ENCODE results near the gene PRLR.

Gene PRLR

GRCh38 chr5:35160486-35161116, 69.7 kb downstream of the PRLR start:
- Histone ChIP-seq H3K4me1 (ENCODE audit: control insufficient read depth, insufficient read depth, low read length) (peaks cover 19% of the 10 kb centered on the region), H3K9me3 (ENCODE audit: control insufficient read depth, insufficient read depth, low read depth, low read length) (no peaks in the 10 kb centered on the region), H3K36me3 (ENCODE audit: control insufficient read depth, insufficient read depth, low read length) (no peaks in the 10 kb centered on the region), H3K27ac (ENCODE audit: low read depth, low read length) (no peak overlapping the region), H3K9ac (ENCODE audit: low read length) (no peak overlapping the region), H3K27me3 (ENCODE audit: control insufficient read depth, insufficient read depth, low read length) (no peaks in the 10 kb centered on the region), H3K4me3 (ENCODE audit: low read depth, low read length) (no peak overlapping the region)

GRCh38 chr5:35159370-35159742, 70.9 kb downstream of the PRLR start:
- Histone ChIP-seq H3K27ac (ENCODE audit: low read depth, low read length) (peak overlapping the region; percentile 8; the same call in 1 of the 2 replicates), H3K4me1 (ENCODE audit: control insufficient read depth, insufficient read depth, low read length) (peaks cover 22% of the 10 kb centered on the region), H3K4me3 (ENCODE audit: low read depth, low read length) (no peak overlapping the region), H3K27me3 (ENCODE audit: control insufficient read depth, insufficient read depth, low read length) (no peaks in the 10 kb centered on the region), H3K36me3 (ENCODE audit: control insufficient read depth, insufficient read depth, low read length) (no peaks in the 10 kb centered on the region), H3K9ac (ENCODE audit: low read length) (no peak overlapping the region), H3K9me3 (ENCODE audit: control insufficient read depth, insufficient read depth, low read depth, low read length) (no peaks in the 10 kb centered on the region)

GRCh38 chr5:35158622-35159369, 71.5 kb downstream of the PRLR start:
- Histone ChIP-seq H3K4me1 (ENCODE audit: control insufficient read depth, insufficient read depth, low read length) (peaks cover 22% of the 10 kb centered on the region), H3K27ac (ENCODE audit: low read depth, low read length) (no peak overlapping the region; the same call in 1 of the 2 replicates), H3K9me3 (ENCODE audit: control insufficient read depth, insufficient read depth, low read depth, low read length) (no peaks in the 10 kb centered on the region)

DNA sequence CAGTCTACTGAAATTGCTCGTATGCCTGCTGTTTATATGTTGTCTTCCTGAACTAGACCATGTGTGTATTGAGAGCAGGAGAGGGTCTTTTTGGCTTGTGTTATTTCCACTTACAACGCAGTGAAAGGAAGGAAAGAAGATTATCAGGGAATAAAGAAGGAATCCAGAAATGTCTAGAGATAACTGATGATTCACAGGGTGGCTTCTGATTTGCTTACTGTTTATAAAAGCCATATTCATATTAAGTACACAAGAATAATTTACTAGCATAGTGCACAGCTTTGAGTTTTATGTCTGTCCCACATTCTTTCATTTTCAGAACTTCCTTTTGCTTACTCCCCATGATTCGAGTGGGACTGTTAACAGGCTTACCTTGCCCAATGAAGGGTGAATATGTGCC, 72.1 kb downstream of the PRLR start:
- H3K9me3 ChIP-seq (ENCODE audit: control insufficient read depth, insufficient read depth, low read depth, low read length) = no peaks in the 10 kb centered on the region
- H3K27me3 ChIP-seq (ENCODE audit: control insufficient read depth, insufficient read depth, low read length) = no peaks in the 10 kb centered on the region
- H3K9ac ChIP-seq (ENCODE audit: low read length) = no peak overlapping the region
- peaks cover 20% of the 10 kb centered on the region for H3K4me1 ChIP-seq (ENCODE audit: control insufficient read depth, insufficient read depth, low read length)
- no peak overlapping the region; the same call in 1 of the 2 replicates for H3K27ac ChIP-seq (ENCODE audit: low read depth, low read length)
- H3K36me3 ChIP-seq (ENCODE audit: control insufficient read depth, insufficient read depth, low read length) = no peaks in the 10 kb centered on the region
- no peak overlapping the region for H3K4me3 ChIP-seq (ENCODE audit: low read depth, low read length)

More at GRCh38 chr5:35158622-35159369, 71.5 kb downstream of the PRLR start:
- Histone ChIP-seq H3K4me3 (ENCODE audit: low read depth, low read length) (no peak overlapping the region), H3K27me3 (ENCODE audit: control insufficient read depth, insufficient read depth, low read length) (no peaks in the 10 kb centered on the region), H3K36me3 (ENCODE audit: control insufficient read depth, insufficient read depth, low read length) (no peaks in the 10 kb centered on the region), H3K9ac (ENCODE audit: low read length) (no peak overlapping the region)

- no peak overlapping the region for H3K9ac ChIP-seq (ENCODE audit: low read length)
- no peaks in the 10 kb centered on the region for H3K9me3 ChIP-seq (ENCODE audit: control insufficient read depth, insufficient read depth, low read depth, low read length)
- no peak overlapping the region for H3K4me3 ChIP-seq (ENCODE audit: low read depth, low read length)
- no peaks in the 10 kb centered on the region for H3K27me3 ChIP-seq (ENCODE audit: control insufficient read depth, insufficient read depth, low read length)
- peaks cover 12% of the 10 kb centered on the region for H3K4me1 ChIP-seq (ENCODE audit: control insufficient read depth, insufficient read depth, low read length)
- no peak overlapping the region for H3K27ac ChIP-seq (ENCODE audit: low read depth, low read length)
- no peaks in the 10 kb centered on the region for H3K36me3 ChIP-seq (ENCODE audit: control insufficient read depth, insufficient read depth, low read length)
Measured at GRCh38 chr5:35153375-35153932, 76.8 kb downstream of the PRLR start.

DNA sequence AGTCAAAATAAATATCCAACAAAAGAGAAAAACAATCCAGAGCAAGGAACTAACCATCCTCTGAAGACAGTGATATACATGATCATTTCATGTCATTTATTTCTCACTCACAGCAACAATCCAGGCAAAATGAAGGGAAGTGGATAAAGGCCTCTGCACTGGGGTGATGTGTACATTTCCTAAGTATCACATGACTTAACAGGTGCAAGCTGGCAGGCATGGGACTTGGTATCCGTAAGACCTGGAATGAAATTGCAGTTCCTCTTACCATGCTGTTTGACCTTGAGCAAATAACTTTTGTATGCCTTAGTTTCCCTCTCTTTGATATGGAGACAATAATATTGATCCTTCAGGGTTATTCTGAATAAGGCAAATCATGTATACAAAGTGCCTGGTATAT, 77.6 kb downstream of the PRLR start:
- Histone ChIP-seq H3K4me1 (ENCODE audit: control insufficient read depth, insufficient read depth, low read length) (peaks cover 12% of the 10 kb centered on the region; the same call in 1 of the 2 replicates), H3K4me3 (ENCODE audit: low read depth, low read length) (no peak overlapping the region), H3K36me3 (ENCODE audit: control insufficient read depth, insufficient read depth, low read length) (no peaks in the 10 kb centered on the region), H3K27me3 (ENCODE audit: control insufficient read depth, insufficient read depth, low read length) (no peaks in the 10 kb centered on the region), H3K27ac (ENCODE audit: low read depth, low read length) (no peak overlapping the region), H3K9me3 (ENCODE audit: control insufficient read depth, insufficient read depth, low read depth, low read length) (no peaks in the 10 kb centered on the region), H3K9ac (ENCODE audit: low read length) (no peak overlapping the region)

GRCh38 chr5:35151146-35151920, 79.0 kb downstream of the PRLR start:
- Histone ChIP-seq H3K9me3 (ENCODE audit: control insufficient read depth, insufficient read depth, low read depth, low read length) (no peaks in the 10 kb centered on the region), H3K27me3 (ENCODE audit: control insufficient read depth, insufficient read depth, low read length) (no peaks in the 10 kb centered on the region), H3K4me3 (ENCODE audit: low read depth, low read length) (no peak overlapping the region), H3K27ac (ENCODE audit: low read depth, low read length) (no peak overlapping the region), H3K9ac (ENCODE audit: low read length) (no peak overlapping the region), H3K4me1 (ENCODE audit: control insufficient read depth, insufficient read depth, low read length) (peaks cover 12% of the 10 kb centered on the region; the same call in 1 of the 2 replicates), H3K36me3 (ENCODE audit: control insufficient read depth, insufficient read depth, low read length) (no peaks in the 10 kb centered on the region)

- peaks cover 8% of the 10 kb centered on the region; the same call in 1 of the 2 replicates for H3K4me1 ChIP-seq (ENCODE audit: control insufficient read depth, insufficient read depth, low read length)
- no peak overlapping the region for H3K4me3 ChIP-seq (ENCODE audit: low read depth, low read length)
- no peaks in the 10 kb centered on the region for H3K27me3 ChIP-seq (ENCODE audit: control insufficient read depth, insufficient read depth, low read length)
- H3K36me3 ChIP-seq (ENCODE audit: control insufficient read depth, insufficient read depth, low read length) = no peaks in the 10 kb centered on the region
- no peaks in the 10 kb centered on the region for H3K9me3 ChIP-seq (ENCODE audit: control insufficient read depth, insufficient read depth, low read depth, low read length)
- H3K27ac ChIP-seq (ENCODE audit: low read depth, low read length) = no peak overlapping the region
- no peak overlapping the region for H3K9ac ChIP-seq (ENCODE audit: low read length)
Measured at GRCh38 chr5:35149041-35149440, 81.2 kb downstream of the PRLR start.

GRCh38 chr5:35146406-35146805, 83.9 kb downstream of the PRLR start:
- no peaks in the 10 kb centered on the region for H3K27me3 ChIP-seq (ENCODE audit: control insufficient read depth, insufficient read depth, low read length)
- no peaks in the 10 kb centered on the region for H3K9me3 ChIP-seq (ENCODE audit: control insufficient read depth, insufficient read depth, low read depth, low read length)
- H3K4me3 ChIP-seq (ENCODE audit: low read depth, low read length) = no peak overlapping the region
- no peak overlapping the region for H3K9ac ChIP-seq (ENCODE audit: low read length)
- H3K27ac ChIP-seq (ENCODE audit: low read depth, low read length) = no peak overlapping the region
- no peaks in the 10 kb centered on the region for H3K36me3 ChIP-seq (ENCODE audit: control insufficient read depth, insufficient read depth, low read length)
- peaks cover 5% of the 10 kb centered on the region; the same call in 1 of the 2 replicates for H3K4me1 ChIP-seq (ENCODE audit: control insufficient read depth, insufficient read depth, low read length)

GRCh38 chr5:35145691-35146317, 84.5 kb downstream of the PRLR start:
- H3K36me3 ChIP-seq (ENCODE audit: control insufficient read depth, insufficient read depth, low read length) = no peaks in the 10 kb centered on the region
- H3K4me3 ChIP-seq (ENCODE audit: low read depth, low read length) = no peak overlapping the region
- no peaks in the 10 kb centered on the region for H3K4me1 ChIP-seq (ENCODE audit: control insufficient read depth, insufficient read depth, low read length)
- H3K27me3 ChIP-seq (ENCODE audit: control insufficient read depth, insufficient read depth, low read length) = no peaks in the 10 kb centered on the region
- H3K27ac ChIP-seq (ENCODE audit: low read depth, low read length) = no peak overlapping the region
- no peak overlapping the region for H3K9ac ChIP-seq (ENCODE audit: low read length)
- no peaks in the 10 kb centered on the region for H3K9me3 ChIP-seq (ENCODE audit: control insufficient read depth, insufficient read depth, low read depth, low read length)

Measured in HUES6 (cell line).